Progenitor cell of endocrine pancreas (in vitro differentiated cells): ENCODE measurements around the gene MYLK. TPM values are rescaled to one million over a fixed set of nuclear protein-coding genes. Genes with fewer than 3 reads are reported as not detected.

Source experiments
- DNase-seq: peaks from one replicate; pipeline ENCODE4 v3.0.0; 2021; ENCODE audit warnings: low spot score; ENCODE audit not compliant: unreplicated experiment
- H3K27ac Mint-ChIP-seq: 2 replicates; pipeline ENCODE4 v1.8.0; 2021; ENCODE audit warnings: mild to moderate bottlenecking, moderate library complexity, mixed read lengths
- H3K27me3 Mint-ChIP-seq: 2 replicates; pipeline ENCODE4 v1.8.0; 2021; ENCODE audit warnings: mixed read lengths
- H3K36me3 Mint-ChIP-seq: 2 replicates; pipeline ENCODE4 v1.8.0; 2022; ENCODE audit warnings: mixed read lengths; ENCODE audit not compliant: insufficient read depth
- H3K4me1 Mint-ChIP-seq: 2 replicates; pipeline ENCODE4 v1.8.0; 2021; ENCODE audit warnings: low read depth, mixed read lengths
- H3K4me3 Mint-ChIP-seq: 2 replicates; pipeline ENCODE4 v1.8.0; 2021; ENCODE audit warnings: low read depth, mild to moderate bottlenecking, moderate library complexity, mixed read lengths
- H3K9me3 Mint-ChIP-seq: 2 replicates; pipeline ENCODE4 v1.8.0; 2021; ENCODE audit warnings: low read depth, mixed read lengths
- total RNA-seq: library from RNA; stranded (reverse); gene quantifications from 2 replicates; pipeline ENCODE4 v1.2.1, GENCODE V29; 2021
- TF ChIP-seq, protein P1 (sequence below): fragments of 200-600 bp; sonication (generic); IDR thresholded peaks from one replicate; pipeline ENCODE4 v1.5.0; 2021; ENCODE audit warnings: antibody characterized with exemption, mild to moderate bottlenecking; ENCODE audit not compliant: unreplicated experiment

Gene MYLK
- total RNA-seq, 1 donor from 2014 or later: 1.1 TPM

DNA sequence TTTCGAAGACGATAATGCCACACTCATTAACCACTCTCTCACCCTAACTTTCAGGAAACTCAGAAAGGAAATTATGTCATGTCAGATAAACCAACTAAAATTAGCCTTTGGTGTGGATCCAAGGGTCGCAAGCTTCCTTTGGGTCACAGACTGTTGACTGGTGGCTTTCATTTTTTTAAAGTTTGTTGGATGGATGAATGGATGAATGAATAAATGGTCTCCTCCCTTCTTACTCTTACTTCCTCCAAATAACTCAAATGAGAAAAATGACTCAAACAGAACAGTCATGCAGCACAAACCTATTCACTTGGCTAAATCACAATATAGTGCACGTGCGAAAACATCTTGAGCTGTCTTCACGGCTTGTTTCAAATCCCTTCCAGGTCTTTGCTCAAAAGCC, 216.3 kb downstream of the MYLK start:
- Mint-ChIP-seq H3K4me1 (no peaks in the 10 kb centered on the region), H3K27me3 (peaks cover 21% of the 10 kb centered on the region)

DNA sequence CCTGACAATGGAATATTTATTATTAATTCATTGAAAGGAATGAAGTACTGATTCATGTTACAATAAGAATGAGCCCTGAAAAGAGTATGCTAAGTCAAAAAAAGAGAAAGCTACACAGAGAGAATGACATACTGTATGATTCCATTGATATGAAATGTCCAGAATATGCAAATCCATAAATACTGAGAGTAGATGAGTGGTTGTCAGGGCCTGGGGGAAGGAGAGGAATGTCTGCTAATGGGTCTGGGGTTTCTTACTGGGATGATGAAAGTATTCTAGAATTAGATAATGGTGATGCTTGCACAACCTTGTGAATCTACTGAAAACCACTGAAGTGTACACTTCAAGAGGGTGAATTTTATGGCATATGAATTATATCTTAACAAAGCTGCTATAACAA, 219.4 kb downstream of the MYLK start:
- DNase-seq: no peak
- TF ChIP-seq, protein P1, sequence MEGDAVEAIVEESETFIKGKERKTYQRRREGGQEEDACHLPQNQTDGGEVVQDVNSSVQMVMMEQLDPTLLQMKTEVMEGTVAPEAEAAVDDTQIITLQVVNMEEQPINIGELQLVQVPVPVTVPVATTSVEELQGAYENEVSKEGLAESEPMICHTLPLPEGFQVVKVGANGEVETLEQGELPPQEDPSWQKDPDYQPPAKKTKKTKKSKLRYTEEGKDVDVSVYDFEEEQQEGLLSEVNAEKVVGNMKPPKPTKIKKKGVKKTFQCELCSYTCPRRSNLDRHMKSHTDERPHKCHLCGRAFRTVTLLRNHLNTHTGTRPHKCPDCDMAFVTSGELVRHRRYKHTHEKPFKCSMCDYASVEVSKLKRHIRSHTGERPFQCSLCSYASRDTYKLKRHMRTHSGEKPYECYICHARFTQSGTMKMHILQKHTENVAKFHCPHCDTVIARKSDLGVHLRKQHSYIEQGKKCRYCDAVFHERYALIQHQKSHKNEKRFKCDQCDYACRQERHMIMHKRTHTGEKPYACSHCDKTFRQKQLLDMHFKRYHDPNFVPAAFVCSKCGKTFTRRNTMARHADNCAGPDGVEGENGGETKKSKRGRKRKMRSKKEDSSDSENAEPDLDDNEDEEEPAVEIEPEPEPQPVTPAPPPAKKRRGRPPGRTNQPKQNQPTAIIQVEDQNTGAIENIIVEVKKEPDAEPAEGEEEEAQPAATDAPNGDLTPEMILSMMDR: no peak
- Mint-ChIP-seq H3K4me3 (no peak overlapping the region), H3K9me3 (no peaks in the 10 kb centered on the region), H3K36me3 (no peaks in the 10 kb centered on the region), H3K27me3 (peaks cover 17% of the 10 kb centered on the region), H3K4me1 (no peaks in the 10 kb centered on the region), H3K27ac (no peak overlapping the region)

More for the DNA sequence above, 216.3 kb downstream of the MYLK start:
- DNase-seq: no peak
- Mint-ChIP-seq H3K9me3 (no peaks in the 10 kb centered on the region), H3K27ac (no peak overlapping the region), H3K4me3 (no peak overlapping the region), H3K36me3 (no peaks in the 10 kb centered on the region)
- TF ChIP-seq, protein P1: no peak

DNA sequence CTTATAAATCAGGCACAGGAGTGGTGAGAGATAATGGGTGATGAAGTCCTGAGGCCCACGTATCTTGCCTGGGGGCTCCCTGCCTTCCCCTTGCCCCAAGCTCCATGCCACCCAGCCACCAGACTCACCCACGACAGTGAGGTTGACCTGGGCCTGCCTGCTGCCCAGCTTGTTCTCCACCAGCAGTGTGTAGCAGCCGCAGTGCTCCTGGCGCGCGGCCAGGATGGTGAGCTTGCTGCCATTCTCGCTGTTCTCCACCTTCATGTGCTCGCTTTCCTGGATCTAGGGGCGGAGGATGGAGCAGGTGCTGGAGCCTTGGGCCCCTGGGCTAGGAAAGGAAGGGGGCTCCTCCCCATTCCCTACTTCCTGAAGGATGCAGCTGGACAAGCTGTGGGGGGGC, 220.2 kb downstream of the MYLK start:
- DNase-seq: no peak
- H3K4me3 Mint-ChIP-seq: no peak overlapping the region
- H3K27me3 Mint-ChIP-seq: peaks cover 20% of the 10 kb centered on the region
- H3K9me3 Mint-ChIP-seq: no peaks in the 10 kb centered on the region
- H3K27ac Mint-ChIP-seq: no peak overlapping the region
- no peaks in the 10 kb centered on the region for H3K36me3 Mint-ChIP-seq
- H3K4me1 Mint-ChIP-seq: no peaks in the 10 kb centered on the region
- TF ChIP-seq, protein P1: no peak

DNA sequence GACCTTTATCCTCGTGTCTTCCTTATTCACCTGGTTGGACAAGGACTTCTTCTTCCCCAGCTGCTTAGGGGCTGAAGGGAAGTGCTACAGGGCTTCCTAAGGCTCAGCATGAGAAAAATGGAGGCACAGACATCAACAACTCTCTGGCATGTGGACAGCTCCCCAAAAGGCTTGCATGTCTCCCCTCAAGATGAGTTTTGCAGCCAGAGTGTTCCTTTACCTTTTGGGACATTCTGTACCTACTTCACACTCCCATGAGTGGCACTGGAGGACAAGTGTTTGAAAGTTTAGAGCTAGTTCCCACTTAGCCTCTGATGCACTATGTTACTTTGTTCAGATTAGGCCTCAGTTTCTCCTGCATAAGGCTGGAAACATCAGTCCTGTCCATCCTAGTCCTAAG, 222.2 kb downstream of the MYLK start:
- Mint-ChIP-seq H3K4me3 (no peak overlapping the region), H3K9me3 (no peaks in the 10 kb centered on the region), H3K36me3 (no peaks in the 10 kb centered on the region), H3K27ac (no peak overlapping the region), H3K27me3 (peaks cover 15% of the 10 kb centered on the region), H3K4me1 (peaks cover 3% of the 10 kb centered on the region)
- TF ChIP-seq, protein P1: no peak
- no peak for DNase-seq

DNA sequence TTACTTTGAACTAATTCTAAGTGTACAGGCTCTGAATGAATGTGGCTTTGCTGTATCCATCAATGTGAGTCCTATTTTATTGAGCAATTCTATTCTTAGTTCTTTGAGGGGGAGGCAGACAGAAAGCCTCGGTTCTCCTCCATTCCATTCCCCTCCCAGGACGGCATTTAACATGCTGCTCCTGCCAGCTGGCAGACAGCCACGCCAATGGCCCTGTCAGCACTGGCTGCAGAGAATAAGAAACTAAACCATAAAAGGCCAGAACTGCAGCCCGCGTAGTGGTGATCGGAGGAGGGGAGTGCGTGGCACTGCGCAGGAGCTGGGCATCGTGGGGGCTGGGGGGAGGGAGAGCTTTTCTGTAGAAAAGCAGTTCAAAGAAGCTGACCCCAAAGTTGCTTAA, 223.2 kb downstream of the MYLK start:
- Mint-ChIP-seq H3K27ac (no peak overlapping the region), H3K36me3 (no peaks in the 10 kb centered on the region), H3K4me1 (peaks cover 3% of the 10 kb centered on the region), H3K27me3 (peaks cover 17% of the 10 kb centered on the region), H3K4me3 (no peak overlapping the region), H3K9me3 (no peaks in the 10 kb centered on the region)
- TF ChIP-seq, protein P1: no peak
- no peak for DNase-seq
